Right cardiac atrium (tissue), 5 donors: ENCODE measurements around the gene SMCHD1. TPM values are rescaled to one million over a fixed set of nuclear protein-coding genes. Genes with fewer than 3 reads are reported as not detected.

ENCODE experiments used
- ATAC-seq, 2 donors: fragments of 200-7000 bp; cut with Tn5 transposase; one replicate each; pipeline versions ENCODE4 v1.8.0 to v1.9.1; 2020; ENCODE audit warnings: moderate library complexity in 2 of 2, mild to moderate bottlenecking in 1 of 2
- DNase-seq, 3 donors: peaks; one replicate each; pipeline ENCODE4 v3.0.0-alpha.2; 2020
- H3K27ac ChIP-seq: one replicate; pipeline ENCODE4 v1.5.1; 2013; ENCODE audit warnings: mild to moderate bottlenecking, low read length, control low read depth, moderate library complexity
- H3K27me3 ChIP-seq: one replicate; pipeline ENCODE4 v1.6.1; 2013; ENCODE audit not compliant: control insufficient read depth, insufficient read depth
- H3K4me1 ChIP-seq: one replicate; pipeline ENCODE4 v1.6.1; 2013; ENCODE audit warnings: low read length; ENCODE audit not compliant: control insufficient read depth, insufficient read depth
- H3K4me3 ChIP-seq: one replicate; pipeline ENCODE4 v1.5.1; 2013; ENCODE audit warnings: low read length, control low read depth
- H3K9me3 ChIP-seq: one replicate; pipeline ENCODE4 v1.6.1; 2013; ENCODE audit warnings: low read length; ENCODE audit not compliant: control insufficient read depth
- WGBS: extraction: QIAGEN DNeasy Blood & Tissue Kit; methylation state at CpG from one replicate; pipeline ENCODE4 v1.1.7; 2013; 5-methylcytosine and 5-hydroxymethylcytosine counted together
- intact Hi-C, 4 donors: fragments of 100-400 bp; cut with DNase I; formaldehyde crosslinking; loops; one replicate each; pipeline versions ENCODE4 v1.11.0 to v1.14.0; 2022 to 2023
- polyA plus RNA-seq: library from polyadenylated mRNA; stranded (reverse); fragments of 200-250 nt; gene quantifications from one replicate; pipeline ENCODE4 v1.2.3, GENCODE V29; 2013
- total RNA-seq, 4 donors: library from RNA; stranded (reverse); fragmentation: NEBNext Ultra II Directional; extraction: Animal tissue kit (Norgen Biotek cat#: 25700); gene quantifications; one replicate each; pipeline ENCODE4 v1.2.1, GENCODE V29; 2021
- donor health status: healthy with polysubstance abuse.
- donor health status: DM: no; HTN: yes; CAD: no.
- donor health status: DM: no; HTN: no; CAD: no.
- donor health status: DM: no; HTN: yes; CAD: no; lungs with severe emphysema.
- donor health status: DM: yes; HTN: yes; CAD: no.

Gene SMCHD1
- total and polyA plus RNA-seq, 5 donors: 7.1 to 31.4 (median 30.7) TPM

DNA sequence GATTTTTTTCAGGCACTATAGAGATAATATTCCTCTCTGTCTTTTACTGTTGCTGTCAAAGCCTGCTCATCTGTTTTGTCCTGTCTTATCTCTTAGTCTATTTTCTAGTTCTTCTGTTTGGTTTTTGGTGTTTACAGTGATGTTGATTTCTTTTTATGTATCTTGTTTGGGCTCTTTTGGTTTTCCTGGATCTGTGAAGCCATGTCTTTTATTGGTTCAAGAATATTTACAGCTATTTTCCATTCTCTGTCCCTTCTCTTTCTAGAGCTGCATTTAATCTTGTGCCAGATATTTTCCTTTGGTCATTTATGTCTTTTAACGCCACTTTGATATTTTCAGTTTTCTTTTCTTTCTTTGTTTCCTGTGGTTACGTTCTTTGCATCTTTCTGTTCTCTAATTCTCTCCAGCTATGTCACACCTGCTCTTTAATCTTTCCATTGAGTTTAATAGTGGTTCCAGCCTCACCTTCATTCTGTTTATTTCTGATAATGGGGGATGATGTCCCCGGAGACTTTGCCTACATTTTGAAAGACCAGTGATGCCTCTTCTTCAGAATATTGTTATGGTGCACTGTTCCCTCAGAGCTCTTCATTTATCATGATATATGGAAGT, 32.0 kb downstream of the SMCHD1 start:
- H3K9me3 ChIP-seq: no peaks in the 10 kb centered on the region
- WGBS: 94% methylated on average over 3 of the region's 3 CpGs
- no peak overlapping the region for H3K4me3 ChIP-seq
- no peak for DNase-seq
- ATAC-seq: no peak
- H3K4me1 ChIP-seq: no peaks in the 10 kb centered on the region
- H3K27ac ChIP-seq: no peak overlapping the region
- H3K27me3 ChIP-seq: no peaks in the 10 kb centered on the region
- intact Hi-C loops: no loop called here

DNA sequence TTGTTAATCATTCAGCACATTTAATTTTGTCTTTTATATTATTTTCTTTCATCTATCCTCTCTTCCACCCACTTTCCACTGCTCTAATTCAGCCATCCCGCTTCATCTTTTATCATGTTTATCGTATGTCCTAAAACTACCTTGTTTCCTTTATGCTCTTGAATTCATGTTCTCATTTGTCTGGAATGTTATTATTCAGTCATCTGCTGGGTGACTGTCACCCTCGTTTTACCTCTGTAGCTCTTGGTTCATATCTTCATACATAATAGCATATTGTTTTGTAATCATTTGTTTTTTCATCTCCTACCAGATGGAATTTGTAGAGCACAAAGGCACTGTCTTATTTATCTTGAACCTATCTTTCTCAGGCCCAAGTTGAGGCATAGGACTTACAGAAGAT, 37.0 kb downstream of the SMCHD1 start:
- intact Hi-C loops: no loop called here
- H3K27ac ChIP-seq: no peak overlapping the region
- H3K9me3 ChIP-seq: no peaks in the 10 kb centered on the region
- H3K27me3 ChIP-seq: no peaks in the 10 kb centered on the region
- no peak for DNase-seq
- H3K4me3 ChIP-seq: no peak overlapping the region
- H3K4me1 ChIP-seq: no peaks in the 10 kb centered on the region
- WGBS: 68% methylated on average over 3 of the region's 3 CpGs
- ATAC-seq: no peak

DNA sequence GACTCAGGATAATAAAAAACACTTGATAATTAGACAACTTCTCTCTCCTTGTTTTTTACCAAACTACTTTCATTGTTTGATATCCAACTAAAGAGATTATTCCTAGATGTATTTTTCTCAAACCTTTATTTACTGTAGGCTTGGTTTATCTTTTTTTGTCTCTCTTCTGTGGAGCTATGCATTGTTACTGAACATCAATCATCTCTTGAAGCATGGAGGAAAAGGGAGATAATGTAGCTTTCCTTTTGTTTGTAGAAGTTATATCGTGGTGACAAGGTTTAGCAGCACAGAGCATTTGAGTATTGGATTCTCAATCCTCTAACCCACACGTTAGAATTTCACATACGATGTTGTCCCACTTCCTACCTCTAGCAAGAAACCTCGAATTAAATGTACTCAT, 41.7 kb downstream of the SMCHD1 start:
- no peak overlapping the region for H3K27ac ChIP-seq
- intact Hi-C loops: no loop called here
- H3K27me3 ChIP-seq: no peaks in the 10 kb centered on the region
- no peaks in the 10 kb centered on the region for H3K9me3 ChIP-seq
- H3K4me3 ChIP-seq: no peak overlapping the region
- DNase-seq (no peak), ATAC-seq (no peak)
- no peaks in the 10 kb centered on the region for H3K4me1 ChIP-seq
- WGBS: 72% methylated on average over 4 of the region's 4 CpGs

DNA sequence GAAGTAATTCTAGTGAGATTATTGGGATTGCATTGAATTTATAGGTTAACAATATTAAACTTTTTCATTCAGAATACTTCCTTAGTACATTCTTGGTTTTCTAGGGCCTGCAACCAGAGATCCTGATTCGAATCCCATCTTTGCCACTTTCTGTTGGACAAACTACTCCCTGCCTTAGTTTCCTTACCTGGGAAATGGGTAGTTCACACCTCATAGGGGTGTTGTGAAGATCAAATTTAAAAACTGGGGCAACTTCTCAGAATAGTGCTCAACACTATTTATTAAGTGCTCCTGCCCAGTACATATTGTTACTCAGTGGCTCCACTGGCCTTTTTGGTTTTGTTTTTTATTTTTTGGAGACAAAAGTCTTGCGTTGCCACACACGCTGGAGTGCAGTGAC, 43.5 kb downstream of the SMCHD1 start:
- DNase-seq (no peak), ATAC-seq (no peak)
- no peak overlapping the region for H3K4me3 ChIP-seq
- no peak overlapping the region for H3K27ac ChIP-seq
- no peaks in the 10 kb centered on the region for H3K4me1 ChIP-seq
- 65% methylated on average over 3 of the region's 3 CpGs for WGBS
- intact Hi-C loops: no loop called here
- H3K27me3 ChIP-seq: no peaks in the 10 kb centered on the region
- no peaks in the 10 kb centered on the region for H3K9me3 ChIP-seq

DNA sequence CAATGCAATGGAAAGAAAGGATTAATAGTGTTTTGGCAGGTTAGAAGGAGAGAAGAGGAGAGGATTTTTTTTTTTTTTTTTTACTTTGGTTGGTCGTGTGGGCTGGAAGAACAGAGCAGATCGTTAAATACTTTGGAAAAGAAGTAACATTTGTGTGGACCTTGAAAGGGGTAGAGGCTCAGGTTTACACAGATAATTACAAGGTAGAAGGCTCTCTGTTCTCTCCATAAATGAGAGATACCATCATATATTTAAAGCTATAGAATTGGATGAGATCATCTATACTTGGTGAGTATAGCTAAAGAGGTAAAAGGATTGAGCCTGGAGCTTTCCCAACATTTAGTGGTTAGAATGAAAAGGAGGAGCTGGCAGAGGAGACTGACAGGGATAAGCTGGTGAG, 49.0 kb downstream of the SMCHD1 start:
- Histone ChIP-seq H3K27me3 (no peaks in the 10 kb centered on the region), H3K27ac (no peak overlapping the region), H3K4me1 (no peaks in the 10 kb centered on the region), H3K4me3 (no peak overlapping the region), H3K9me3 (no peaks in the 10 kb centered on the region)
- DNase-seq (no peak), ATAC-seq (no peak)
- 96% methylated on average over 2 of the region's 2 CpGs for WGBS
- intact Hi-C loops: no loop called here

DNA sequence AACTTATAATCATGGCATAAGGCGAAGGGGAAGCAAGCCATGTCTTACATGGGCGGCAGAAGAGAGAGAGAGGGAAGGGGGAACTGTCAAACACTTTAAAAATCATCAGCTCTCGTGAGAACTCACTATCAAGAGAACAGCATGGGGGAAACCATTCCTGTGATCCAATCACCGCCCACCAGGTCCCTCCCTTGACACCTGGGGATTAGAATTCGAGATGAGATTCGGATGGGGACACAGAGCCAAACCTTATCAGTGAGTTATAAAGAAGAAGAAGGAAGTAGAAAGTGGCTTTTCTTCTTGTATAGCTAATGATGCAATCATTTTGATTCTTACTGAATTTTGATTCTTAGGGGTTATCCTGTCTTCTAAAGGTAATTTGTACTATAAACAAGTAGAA, 51.4 kb downstream of the SMCHD1 start:
- intact Hi-C loops: no loop called here
- no peaks in the 10 kb centered on the region for H3K4me1 ChIP-seq
- no peaks in the 10 kb centered on the region for H3K27me3 ChIP-seq
- H3K27ac ChIP-seq: no peak overlapping the region
- no peak for DNase-seq
- 70% methylated on average over 6 of the region's 6 CpGs for WGBS
- H3K9me3 ChIP-seq: no peaks in the 10 kb centered on the region
- H3K4me3 ChIP-seq: no peak overlapping the region
- ATAC-seq: no peak

DNA sequence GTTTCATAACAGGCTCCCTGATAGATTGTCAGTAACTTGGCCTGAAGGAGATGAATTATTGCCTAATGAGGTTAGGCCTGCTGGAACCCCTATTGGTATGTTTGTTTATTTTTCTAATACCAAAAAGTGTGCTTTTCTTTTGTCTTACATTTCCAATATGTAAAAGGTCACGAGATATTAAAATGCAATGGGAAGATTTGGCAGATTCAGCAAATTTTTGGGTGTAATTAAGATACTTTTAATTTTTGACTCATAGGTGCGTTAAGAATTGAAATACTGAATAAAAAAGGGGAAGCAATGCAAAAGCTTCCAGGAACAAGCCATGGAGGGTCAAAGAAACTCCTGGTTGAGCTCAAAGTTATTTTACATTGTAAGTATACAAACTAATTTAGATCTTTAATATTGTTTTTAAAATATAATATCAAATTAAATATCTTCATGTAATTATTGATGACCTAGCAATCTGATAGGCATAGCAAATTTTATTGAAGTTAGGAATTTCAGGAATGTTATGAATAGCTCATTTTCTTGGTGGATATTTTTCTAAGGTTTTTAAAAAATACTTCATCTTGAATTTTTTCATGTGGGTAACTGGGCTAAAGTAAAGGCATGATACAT, 52.1 kb downstream of the SMCHD1 start:
- intact Hi-C loops: no loop called here
- H3K4me1 ChIP-seq: no peaks in the 10 kb centered on the region
- 88% methylated on average over 2 of the region's 2 CpGs for WGBS
- no peak overlapping the region for H3K27ac ChIP-seq
- no peaks in the 10 kb centered on the region for H3K9me3 ChIP-seq
- H3K4me3 ChIP-seq: no peak overlapping the region
- ATAC-seq: no peak
- DNase-seq: no peak
- H3K27me3 ChIP-seq: no peaks in the 10 kb centered on the region

DNA sequence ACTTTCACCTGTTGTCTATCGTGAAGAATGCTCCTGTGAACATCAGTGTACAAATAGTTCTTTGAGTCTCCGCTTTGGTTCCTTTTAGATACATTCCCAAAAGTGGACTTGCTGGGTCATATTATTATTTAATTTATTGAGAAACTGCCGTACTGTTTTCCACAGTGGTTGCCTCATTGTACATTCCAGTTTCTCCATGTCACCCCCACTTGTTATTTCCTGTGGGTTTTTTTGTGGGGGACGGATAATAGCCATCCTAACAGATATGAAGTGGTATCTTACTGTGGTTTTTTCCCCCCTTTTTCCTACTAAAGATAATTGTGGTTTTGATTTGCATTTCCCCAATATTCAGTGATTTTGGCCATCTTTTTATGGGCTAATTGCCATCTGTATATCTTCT, 53.8 kb downstream of the SMCHD1 start:
- no peak for DNase-seq
- intact Hi-C loops: no loop called here
- ATAC-seq: no peak
- no peak overlapping the region for H3K4me3 ChIP-seq
- H3K9me3 ChIP-seq: no peaks in the 10 kb centered on the region
- no peaks in the 10 kb centered on the region for H3K27me3 ChIP-seq
- no peak overlapping the region for H3K27ac ChIP-seq
- H3K4me1 ChIP-seq: no peaks in the 10 kb centered on the region
- WGBS: 71% methylated on average over 4 of the region's 4 CpGs

DNA sequence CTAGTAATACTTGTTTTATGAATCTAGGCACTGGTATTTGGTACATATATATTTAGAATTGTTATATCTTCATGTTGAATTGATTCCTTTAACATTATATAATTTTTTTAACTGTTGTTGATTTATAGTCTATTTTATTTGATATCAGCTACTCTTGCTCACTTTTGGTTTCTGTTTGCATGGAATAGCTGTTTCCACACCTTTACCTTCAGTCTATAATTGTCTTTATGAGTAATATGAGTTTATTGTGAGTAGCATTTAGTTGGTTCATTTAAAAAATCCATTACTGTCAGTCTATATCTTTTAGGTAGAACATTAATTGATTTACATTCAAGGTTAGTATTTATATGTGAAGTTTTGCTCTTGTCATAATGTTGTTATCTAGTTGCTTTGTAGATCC, 58.6 kb downstream of the SMCHD1 start:
- H3K9me3 ChIP-seq: no peaks in the 10 kb centered on the region
- no peaks in the 10 kb centered on the region for H3K27me3 ChIP-seq
- intact Hi-C loops: no loop called here
- no peak overlapping the region for H3K4me3 ChIP-seq
- peaks cover 10% of the 10 kb centered on the region for H3K4me1 ChIP-seq
- DNase-seq (no peak), ATAC-seq (no peak)
- H3K27ac ChIP-seq: no peak overlapping the region

DNA sequence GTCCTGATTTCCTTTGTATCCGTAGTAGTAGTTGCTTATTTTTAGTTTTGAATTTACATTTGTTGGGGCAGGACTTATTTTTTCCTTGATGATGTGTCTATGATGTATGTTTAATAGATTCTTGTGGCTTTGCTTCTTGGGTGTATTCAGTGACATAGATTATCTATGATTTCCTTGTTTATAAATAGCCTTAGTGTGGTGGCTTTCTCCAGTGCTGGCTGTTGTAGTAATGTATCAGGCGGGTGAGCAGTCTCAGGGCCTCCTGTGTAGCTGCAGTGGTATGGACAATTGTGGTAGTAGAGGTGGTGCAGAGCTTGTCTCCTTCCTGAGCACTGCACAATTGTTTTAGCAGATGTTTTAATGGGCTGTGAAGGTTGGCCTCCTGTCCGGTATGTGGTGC, 60.5 kb downstream of the SMCHD1 start:
- ATAC-seq: peak; percentile 14 to 27
- 92% methylated on average over 3 of the region's 3 CpGs for WGBS
- no peak for DNase-seq
- Histone ChIP-seq H3K4me1 (peaks cover 10% of the 10 kb centered on the region), H3K27me3 (no peaks in the 10 kb centered on the region), H3K4me3 (no peak overlapping the region), H3K9me3 (no peaks in the 10 kb centered on the region), H3K27ac (no peak overlapping the region)
- intact Hi-C loops: no loop called here

DNA sequence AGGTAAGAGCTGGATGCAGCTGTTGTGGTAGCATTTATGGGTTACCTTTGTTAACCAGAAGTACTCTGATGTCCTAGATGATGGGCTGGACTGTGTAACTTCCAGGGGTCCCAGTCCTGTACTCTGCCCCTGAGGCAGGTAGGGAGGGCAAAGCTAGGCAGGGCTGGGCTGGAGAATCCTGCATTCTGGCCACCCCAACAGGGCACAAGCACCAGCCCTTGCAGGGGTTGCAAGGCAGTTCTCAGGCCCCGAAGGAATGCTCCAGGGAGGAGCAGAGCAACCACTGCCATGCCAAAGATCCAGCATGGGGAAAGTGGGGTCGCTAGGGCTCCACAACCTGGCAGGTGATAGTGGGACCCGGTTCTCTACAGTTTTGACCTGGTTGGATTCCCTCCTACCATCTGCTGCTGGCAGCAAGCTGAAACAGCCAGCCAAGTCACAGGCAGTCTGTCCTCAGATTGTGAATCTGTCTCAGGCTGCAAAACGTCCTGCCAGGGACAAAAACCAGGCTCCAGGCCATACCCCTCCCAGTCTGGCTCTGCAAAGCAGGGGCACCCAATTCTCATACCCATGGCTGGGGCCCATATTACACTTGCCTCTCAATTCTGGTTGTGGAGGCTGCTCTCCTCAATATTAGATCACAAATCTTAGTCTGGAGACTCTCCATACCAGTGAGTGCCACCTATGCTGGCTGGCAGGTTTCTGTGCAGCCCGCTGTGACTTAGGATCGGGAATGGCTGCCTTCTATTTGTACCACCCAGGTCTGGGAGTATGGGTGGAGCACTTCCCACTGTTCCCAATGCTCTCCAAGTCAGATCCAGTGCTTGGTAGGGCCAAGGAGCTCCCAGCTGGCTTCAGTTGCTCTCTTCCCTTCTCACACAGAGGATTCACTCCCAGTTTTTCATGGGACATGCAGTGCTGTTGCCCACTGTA, 61.1 kb downstream of the SMCHD1 start:
- WGBS: 66% methylated on average over 6 of the region's 6 CpGs
- peak; percentile 70 to 88 for ATAC-seq

More for the DNA sequence above, 61.1 kb downstream of the SMCHD1 start:
- H3K4me3 ChIP-seq: no peak overlapping the region
- H3K27me3 ChIP-seq: no peaks in the 10 kb centered on the region
- peaks cover 10% of the 10 kb centered on the region for H3K4me1 ChIP-seq
- H3K9me3 ChIP-seq: no peaks in the 10 kb centered on the region
- H3K27ac ChIP-seq: peak overlapping the region; percentile 88
- DNase-seq: peak; percentile 12 to 62 (median 38)
- intact Hi-C loops: no loop called here
